GM12801 (cell line): ENCODE measurements around the gene TLCD4.

Experiments
- CTCF ChIP-seq: IDR thresholded peaks from one replicate; pipeline ENCODE4 v1.5.1; 2011; ENCODE audit warnings: control low read depth; ENCODE audit not compliant: insufficient read length; ENCODE audit errors: extremely low read depth

The TLCD4 gene

DNA sequence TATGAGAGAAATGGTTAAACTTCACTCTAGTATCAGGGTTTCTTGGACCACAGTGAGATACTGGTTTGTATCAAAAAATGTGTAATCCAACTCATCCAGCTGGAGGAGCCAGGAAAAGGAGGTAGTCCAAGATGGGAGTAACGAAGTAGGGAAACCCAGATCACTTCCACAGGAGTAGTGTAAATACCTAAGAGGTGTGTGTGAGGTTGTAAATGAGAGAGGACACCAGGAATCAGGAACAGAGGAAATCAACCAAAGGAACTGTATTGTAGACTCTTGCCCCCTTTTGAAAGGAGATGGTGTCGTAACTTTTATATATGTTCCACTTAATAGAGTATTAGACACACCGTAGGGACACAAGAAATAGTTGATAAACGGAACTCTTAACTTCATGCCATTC is 19.7 kb upstream of the TLCD4 start:
- no peak for TF ChIP-seq CTCF

DNA sequence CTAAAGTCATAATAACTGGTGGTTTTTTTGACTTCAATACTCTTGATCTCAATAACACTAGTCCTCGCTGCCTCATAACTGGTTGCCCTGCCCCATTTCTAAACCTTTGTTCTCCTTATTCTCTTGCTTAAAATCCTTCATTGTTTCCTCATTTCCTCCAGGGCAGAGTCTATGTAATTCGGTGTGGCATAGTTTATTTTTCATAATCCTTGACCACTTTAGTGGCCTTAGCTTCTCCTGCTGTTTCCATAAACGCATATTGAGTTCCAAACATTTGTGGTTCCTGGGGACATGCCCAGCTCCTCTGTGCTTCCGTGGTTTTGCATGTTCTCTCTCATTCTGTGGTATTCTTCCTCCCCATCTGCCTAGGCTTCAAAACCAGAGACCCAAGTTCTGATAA is 19.0 kb upstream of the TLCD4 start:
- TF ChIP-seq CTCF = no peak

DNA sequence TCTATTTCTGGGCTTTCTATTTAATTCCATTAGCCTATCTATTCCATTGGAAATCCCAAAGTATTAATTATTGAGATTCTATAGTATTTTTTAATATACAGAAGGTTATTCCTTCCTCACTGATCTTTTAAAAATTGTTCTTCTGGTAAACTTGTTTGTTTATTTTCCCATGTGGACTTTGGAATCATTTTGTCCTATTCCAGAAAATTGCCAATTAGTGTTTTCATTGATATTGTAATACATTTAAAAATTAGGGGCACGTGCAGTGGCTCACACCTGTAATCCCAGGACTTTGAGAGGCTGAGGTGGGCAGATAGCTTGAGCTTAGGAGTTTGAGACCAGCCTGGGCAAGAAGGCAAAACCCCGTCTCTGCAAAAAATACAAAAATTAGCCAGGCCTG is 8.4 kb upstream of the TLCD4 start:
- TF ChIP-seq CTCF = no peak

DNA sequence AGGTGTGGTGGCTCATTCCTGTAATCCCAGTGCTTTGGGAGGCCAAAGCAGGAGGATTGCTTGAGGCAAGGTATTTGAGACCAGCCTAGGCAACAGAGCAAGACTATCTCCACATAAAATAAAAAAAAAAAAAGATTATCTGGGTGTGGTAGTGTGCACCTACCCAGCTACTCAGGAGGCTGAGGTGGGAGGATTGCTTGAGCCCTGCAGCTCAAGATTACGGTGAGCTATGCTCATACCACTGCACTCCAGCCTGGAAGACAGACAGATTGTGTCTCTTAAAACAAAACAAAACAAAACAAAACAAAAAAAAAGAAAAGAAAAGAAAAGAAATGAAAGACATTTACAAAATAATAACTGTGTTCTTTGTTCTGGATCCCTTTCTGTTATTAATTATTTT is 6.1 kb upstream of the TLCD4 start:
- no peak for TF ChIP-seq CTCF

DNA sequence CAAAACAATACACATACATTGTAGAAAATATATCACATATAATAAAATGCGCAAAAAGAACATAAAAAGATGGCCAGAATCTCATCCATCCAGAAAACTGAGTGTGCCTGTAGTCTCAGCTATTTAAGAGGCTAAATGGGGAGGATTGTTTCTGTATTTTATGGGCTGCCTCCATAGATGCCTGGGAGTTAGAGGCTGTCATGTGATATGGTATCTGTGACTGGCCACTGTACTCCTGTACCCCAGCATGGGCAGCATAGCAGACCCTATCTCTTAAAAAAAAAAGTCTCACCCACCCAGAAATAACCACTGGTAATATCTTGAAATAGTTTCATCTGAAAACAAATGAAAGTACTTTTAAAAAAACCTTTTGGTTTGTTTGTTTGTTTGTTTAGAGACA is 3.5 kb upstream of the TLCD4 start:
- no peak for TF ChIP-seq CTCF

GRCh38 chr1:95115708-95116137 is 1.4 kb upstream of the TLCD4 start:
- TF ChIP-seq CTCF = no peak

- no peak for TF ChIP-seq CTCF
These were observed 462 bp upstream of the TLCD4 start for GRCh38 chr1:95116580-95117206.
